Neuronal stem cell (in vitro differentiated cells): ENCODE measurements around the gene FAF1.

Experiments
- DNase-seq: peaks from one replicate; pipeline ENCODE4 v3.0.0-alpha.2; 2013; ENCODE audit warnings: low spot score
- H2AFZ ChIP-seq: one replicate; pipeline ENCODE4 v1.6.1; 2013; ENCODE audit warnings: mild to moderate bottlenecking, low read length, inconsistent platforms
- H2AK5ac ChIP-seq: 2 replicates; pipeline ENCODE4 v1.6.1; 2013; ENCODE audit warnings: low read depth, mild to moderate bottlenecking, inconsistent platforms, low read length, moderate library complexity, mixed read lengths
- H2BK120ac ChIP-seq: 2 replicates; pipeline ENCODE4 v1.6.1; 2013; ENCODE audit warnings: low read depth, mild to moderate bottlenecking, inconsistent platforms, low read length, moderate library complexity, mixed read lengths
- H2BK12ac ChIP-seq: one replicate; pipeline ENCODE4 v1.6.1; 2013; ENCODE audit warnings: low read length, inconsistent platforms
- H2BK15ac ChIP-seq: 2 replicates; pipeline ENCODE4 v1.6.1; 2013; ENCODE audit warnings: mild to moderate bottlenecking, low read length, inconsistent platforms, mixed read lengths
- H2BK5ac ChIP-seq: one replicate; pipeline ENCODE4 v1.6.1; 2013; ENCODE audit warnings: inconsistent platforms, mild to moderate bottlenecking, low read length, moderate library complexity
- H3K14ac ChIP-seq: one replicate; pipeline ENCODE4 v1.6.1; 2013; ENCODE audit warnings: low read length, inconsistent platforms
- H3K18ac ChIP-seq: 2 replicates; pipeline ENCODE4 v1.6.1; 2013; ENCODE audit warnings: low read length, inconsistent platforms
- H3K23ac ChIP-seq: 2 replicates; pipeline ENCODE4 v1.6.1; 2013; ENCODE audit warnings: low read depth, mild to moderate bottlenecking, mixed read lengths, low read length, inconsistent platforms; ENCODE audit not compliant: poor library complexity
- H3K27ac ChIP-seq: replicated peaks from 3 replicates; pipeline ENCODE4 v1.5.1; 2013; ENCODE audit warnings: low read length, inconsistent platforms
- H3K27me3 ChIP-seq, 3 experiments: 2 replicates each; pipeline ENCODE4 v1.6.1; 2013; ENCODE audit warnings: low read length in 3 of 3, mild to moderate bottlenecking in 2 of 3, inconsistent platforms in 1 of 3, low read depth in 1 of 3, mixed read lengths in 1 of 3, moderate library complexity in 1 of 3; ENCODE audit not compliant: control insufficient read depth in 3 of 3, insufficient read depth in 3 of 3
- H3K36me3 ChIP-seq, 2 donors: replicated peaks in 1 of 2; 2 replicates each; pipeline ENCODE4 v1.6.1; 2013; ENCODE audit warnings: low read length in 2 of 2; ENCODE audit not compliant: control insufficient read depth in 2 of 2, insufficient read depth in 2 of 2
- H3K4ac ChIP-seq: 2 replicates; pipeline ENCODE4 v1.6.1; 2013; ENCODE audit warnings: inconsistent platforms, mild to moderate bottlenecking, low read length, moderate library complexity
- H3K4me1 ChIP-seq, 2 donors: 1 replicate in 1 of 2; 2 replicates in 1 of 2; pipeline ENCODE4 v1.6.1; 2013; ENCODE audit warnings: low read length in 2 of 2, low read depth in 1 of 2; ENCODE audit not compliant: control insufficient read depth in 2 of 2, insufficient read depth in 1 of 2
- H3K4me2 ChIP-seq: one replicate; pipeline ENCODE4 v1.6.1; 2013; ENCODE audit warnings: mild to moderate bottlenecking, low read length, inconsistent platforms; ENCODE audit not compliant: insufficient read depth, poor library complexity, severe bottlenecking
- H3K4me3 ChIP-seq, 2 donors: 2 replicates each; pipeline ENCODE4 v1.5.1; 2013; ENCODE audit warnings: low read length in 2 of 2, mild to moderate bottlenecking in 2 of 2, inconsistent platforms in 1 of 2, moderate library complexity in 1 of 2
- H3K79me1 ChIP-seq: one replicate; pipeline ENCODE4 v1.6.1; 2013; ENCODE audit warnings: low read depth, mild to moderate bottlenecking, inconsistent platforms, low read length, moderate library complexity
- H3K9ac ChIP-seq: one replicate; pipeline ENCODE4 v1.6.1; 2013; ENCODE audit warnings: mild to moderate bottlenecking, low read depth, low read length, inconsistent platforms; ENCODE audit not compliant: poor library complexity
- H3K9me3 ChIP-seq, 2 donors: replicated peaks in 1 of 2; 2 replicates each; pipeline versions ENCODE3 to v1.6.1; 2013; ENCODE audit warnings: low read length in 2 of 2, mild to moderate bottlenecking in 2 of 2, inconsistent platforms in 1 of 2, low read depth in 1 of 2, mixed read lengths in 1 of 2, moderate library complexity in 1 of 2; ENCODE audit not compliant: control insufficient read depth in 2 of 2, insufficient read depth in 1 of 2
- H4K8ac ChIP-seq: one replicate; pipeline ENCODE4 v1.6.1; 2013; ENCODE audit warnings: low read depth, mild to moderate bottlenecking, inconsistent platforms, low read length, moderate library complexity
- H4K91ac ChIP-seq: one replicate; pipeline ENCODE4 v1.6.1; 2013; ENCODE audit warnings: low read length, low read depth, mild to moderate bottlenecking, inconsistent platforms; ENCODE audit not compliant: poor library complexity
- WGBS, 2 donors: extraction: QIAGEN DNeasy Blood & Tissue Kit; methylation state at CpG; one replicate each; pipeline ENCODE4 v1.1.7; 2013; ENCODE audit warnings: missing lambda C conversion rate in 2 of 2, mixed read lengths in 1 of 2; ENCODE audit not compliant: insufficient read length in 2 of 2, insufficient replicate concordance in 1 of 2; ENCODE audit errors: extremely low coverage in 2 of 2; 5-methylcytosine and 5-hydroxymethylcytosine counted together

Gene FAF1

DNA sequence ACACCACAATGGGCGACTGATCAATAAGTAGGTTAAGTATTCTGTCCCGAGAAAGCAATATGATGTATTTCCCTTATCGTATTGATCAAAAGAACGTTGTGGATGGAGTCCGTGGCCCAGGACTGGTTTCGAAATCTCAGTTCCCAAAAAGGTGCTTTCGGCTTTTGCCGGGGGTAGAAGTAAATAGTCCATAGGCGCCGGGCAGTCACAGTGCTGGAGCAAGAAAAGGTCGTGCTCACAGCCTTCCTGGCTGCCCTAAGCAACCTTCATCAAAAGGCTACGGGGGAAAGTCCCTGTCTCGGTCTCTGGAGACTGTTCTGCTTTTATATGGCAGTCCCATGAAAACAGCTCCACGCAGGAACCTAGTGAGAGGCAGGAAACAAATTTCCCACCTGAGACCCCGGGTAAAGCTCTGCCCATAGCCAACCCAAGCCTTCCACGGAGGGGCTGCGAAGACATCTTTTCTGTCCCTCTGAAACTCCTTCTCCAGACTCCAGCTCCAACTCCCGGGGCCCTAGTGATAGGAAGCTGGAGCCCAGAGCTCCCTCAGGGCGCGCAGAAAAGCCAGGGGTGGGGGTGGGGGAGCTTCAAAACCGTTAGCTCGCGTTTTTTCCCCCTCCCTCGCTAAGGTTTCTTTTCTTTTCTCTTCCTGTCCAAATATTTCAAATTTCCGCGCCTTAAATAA lies 17.0 kb upstream of the FAF1 start:
- Histone ChIP-seq H3K27me3 (peaks cover 13 to 97% (median 47%) of the 10 kb centered on the region in 3 experiments), H3K4ac (no peak overlapping the region)
- no peak for DNase-seq

GRCh38 chr1:50976111-50976889 lies 16.2 kb upstream of the FAF1 start:
- Histone ChIP-seq H3K27me3 (peaks cover 13 to 97% (median 45%) of the 10 kb centered on the region in 3 experiments), H2AK5ac (no peak overlapping the region), H2AFZ (peak overlapping the region; percentile 98), H3K36me3 (no peaks in the 10 kb centered on the region), H3K4me1 (peaks cover 0 to 12% of the 10 kb centered on the region in 2 donors), H3K14ac (no peak overlapping the region), H3K79me1 (peaks cover 2% of the 10 kb centered on the region), H2BK5ac (no peak overlapping the region), H3K4me3 (no peak overlapping the region), H4K91ac (no peak overlapping the region), H3K9ac (no peak overlapping the region), H4K8ac (no peak overlapping the region), H2BK120ac (no peak overlapping the region), H2BK12ac (no peak overlapping the region), H3K9me3 (no peaks in the 10 kb centered on the region), H3K27ac (no peak overlapping the region), H3K18ac (no peak overlapping the region), H3K4me2 (no peak overlapping the region), H3K4ac (no peak overlapping the region), H2BK15ac (no peak overlapping the region), H3K23ac (no peak overlapping the region)
- no CpG with 5 or more reads among the region's 19 CpGs for WGBS, 2 donors
- DNase-seq = no peak

More for the DNA sequence above, 17.0 kb upstream of the FAF1 start:
- no peak overlapping the region for H4K91ac ChIP-seq
- H2BK12ac ChIP-seq = no peak overlapping the region
- WGBS, 2 donors = no CpG with 5 or more reads among the region's 26 CpGs
- peak overlapping the region; percentile 77 for H3K4me2 ChIP-seq
- H3K23ac ChIP-seq = no peak overlapping the region
- H3K4me1 ChIP-seq = peaks cover 0 to 9% of the 10 kb centered on the region in 2 donors
- H2BK120ac ChIP-seq = no peak overlapping the region
- H3K18ac ChIP-seq = no peak overlapping the region
- H4K8ac ChIP-seq = no peak overlapping the region
- H3K9ac ChIP-seq = no peak overlapping the region
- H3K4me3 ChIP-seq = peak overlapping the region in 1 of 2 donors; percentile 52
- no peak overlapping the region for H2BK15ac ChIP-seq
- H3K27ac ChIP-seq = no peak overlapping the region
- H2AFZ ChIP-seq = peak overlapping the region; percentile 98
- no peak overlapping the region for H2BK5ac ChIP-seq
- H3K79me1 ChIP-seq = peaks cover 2% of the 10 kb centered on the region
- no peaks in the 10 kb centered on the region for H3K9me3 ChIP-seq
- H3K14ac ChIP-seq = no peak overlapping the region
- no peaks in the 10 kb centered on the region for H3K36me3 ChIP-seq
- H2AK5ac ChIP-seq = no peak overlapping the region

DNA sequence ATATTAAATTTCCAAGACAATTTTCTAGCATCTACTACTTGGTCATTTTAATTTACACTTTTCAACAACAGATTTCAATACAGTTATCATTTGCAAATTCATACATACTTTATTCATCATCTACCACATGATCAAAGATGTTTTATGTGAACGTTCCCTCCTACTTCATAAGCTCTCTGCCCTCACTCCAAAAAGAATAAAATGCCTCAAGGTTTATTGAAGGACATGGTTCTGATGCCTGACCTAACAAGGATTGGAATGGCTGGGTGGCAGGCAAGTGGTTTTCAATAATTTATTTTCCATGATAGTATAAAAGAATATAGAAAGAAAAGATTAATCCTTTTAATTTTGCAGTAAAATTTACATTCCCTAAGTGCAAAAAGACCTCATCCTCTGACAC lies 15.4 kb upstream of the FAF1 start:
- no peaks in the 10 kb centered on the region for H3K9me3 ChIP-seq
- H3K4me1 ChIP-seq = peaks cover 0 to 17% of the 10 kb centered on the region in 2 donors
- no peak overlapping the region for H3K27ac ChIP-seq
- no peak overlapping the region for H2BK15ac ChIP-seq
- H3K36me3 ChIP-seq = no peaks in the 10 kb centered on the region
- DNase-seq = no peak
- H3K4me2 ChIP-seq = no peak overlapping the region
- no peak overlapping the region for H3K18ac ChIP-seq
- peaks cover 13 to 94% (median 52%) of the 10 kb centered on the region in 3 experiments for H3K27me3 ChIP-seq
- no peak overlapping the region for H3K14ac ChIP-seq
- no peak overlapping the region for H4K91ac ChIP-seq
- no peak overlapping the region for H3K9ac ChIP-seq
- whole genome bisulfite sequencing, 2 donors = no CpG with 5 or more reads among the region's 1 CpG
- no peak overlapping the region for H2AK5ac ChIP-seq
- no peak overlapping the region for H3K23ac ChIP-seq
- no peak overlapping the region for H2BK120ac ChIP-seq
- no peak overlapping the region for H2AFZ ChIP-seq
- no peak overlapping the region for H4K8ac ChIP-seq
- peaks cover 2% of the 10 kb centered on the region for H3K79me1 ChIP-seq
- H2BK5ac ChIP-seq = no peak overlapping the region
- H3K4me3 ChIP-seq = no peak overlapping the region
- no peak overlapping the region for H2BK12ac ChIP-seq
- H3K4ac ChIP-seq = no peak overlapping the region

DNA sequence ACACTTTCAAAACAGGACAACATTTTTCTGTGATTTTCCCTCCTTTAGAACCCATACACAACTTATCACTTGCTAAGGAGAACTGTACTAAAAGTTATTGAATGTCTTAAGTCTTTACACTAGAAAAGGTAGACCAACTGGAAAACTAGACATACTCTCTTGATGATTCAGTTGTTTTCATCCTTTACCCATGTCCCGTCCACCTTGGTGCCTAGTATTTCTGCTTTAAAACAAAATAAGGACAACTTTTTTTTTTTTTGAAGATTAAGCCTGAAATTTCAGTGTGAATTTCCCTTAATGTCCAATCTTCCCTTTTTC lies 14.5 kb upstream of the FAF1 start:
- no peak overlapping the region for H4K8ac ChIP-seq
- H3K9ac ChIP-seq = no peak overlapping the region
- no peak overlapping the region for H3K18ac ChIP-seq
- H3K9me3 ChIP-seq = no peaks in the 10 kb centered on the region
- DNase-seq = no peak
- no peaks in the 10 kb centered on the region for H3K36me3 ChIP-seq
- H3K4me1 ChIP-seq = peaks cover 5 to 20% of the 10 kb centered on the region in 2 donors
- H3K27me3 ChIP-seq = peaks cover 16 to 85% (median 61%) of the 10 kb centered on the region in 3 experiments
- H2BK12ac ChIP-seq = no peak overlapping the region
- H3K4me3 ChIP-seq = no peak overlapping the region
- H4K91ac ChIP-seq = no peak overlapping the region
- no peak overlapping the region for H2BK120ac ChIP-seq
- no peak overlapping the region for H2BK15ac ChIP-seq
- no peak overlapping the region for H3K27ac ChIP-seq
- no peak overlapping the region for H3K23ac ChIP-seq
- H2BK5ac ChIP-seq = no peak overlapping the region
- no peak overlapping the region for H2AFZ ChIP-seq
- H3K4me2 ChIP-seq = no peak overlapping the region
- H3K4ac ChIP-seq = no peak overlapping the region
- no CpG with 5 or more reads among the region's 1 CpG for WGBS, 2 donors
- peaks cover 2% of the 10 kb centered on the region for H3K79me1 ChIP-seq
- no peak overlapping the region for H3K14ac ChIP-seq
- H2AK5ac ChIP-seq = no peak overlapping the region
